Measurements from ENCODE around the gene SP140.

DNA sequence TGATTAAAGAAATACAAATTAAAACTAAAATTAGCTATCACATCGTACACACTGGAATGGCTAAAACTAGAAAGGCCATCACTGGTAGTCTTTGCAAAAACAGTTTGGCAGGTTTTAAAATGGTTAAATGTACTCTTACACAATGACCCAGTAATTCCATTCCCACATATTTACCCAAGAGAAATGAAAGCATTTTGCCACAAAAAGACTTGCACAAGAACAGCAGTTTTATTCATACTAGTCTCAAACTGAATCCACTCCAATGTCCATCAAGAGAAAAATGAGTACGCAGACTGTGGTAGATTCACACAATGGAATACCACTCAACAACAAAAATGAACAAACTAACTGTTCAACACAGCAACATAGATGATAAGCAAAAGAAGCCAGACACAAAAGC lies 130.5 kb downstream of the SP140 start:
- TF ChIP-seq, protein P1, sequence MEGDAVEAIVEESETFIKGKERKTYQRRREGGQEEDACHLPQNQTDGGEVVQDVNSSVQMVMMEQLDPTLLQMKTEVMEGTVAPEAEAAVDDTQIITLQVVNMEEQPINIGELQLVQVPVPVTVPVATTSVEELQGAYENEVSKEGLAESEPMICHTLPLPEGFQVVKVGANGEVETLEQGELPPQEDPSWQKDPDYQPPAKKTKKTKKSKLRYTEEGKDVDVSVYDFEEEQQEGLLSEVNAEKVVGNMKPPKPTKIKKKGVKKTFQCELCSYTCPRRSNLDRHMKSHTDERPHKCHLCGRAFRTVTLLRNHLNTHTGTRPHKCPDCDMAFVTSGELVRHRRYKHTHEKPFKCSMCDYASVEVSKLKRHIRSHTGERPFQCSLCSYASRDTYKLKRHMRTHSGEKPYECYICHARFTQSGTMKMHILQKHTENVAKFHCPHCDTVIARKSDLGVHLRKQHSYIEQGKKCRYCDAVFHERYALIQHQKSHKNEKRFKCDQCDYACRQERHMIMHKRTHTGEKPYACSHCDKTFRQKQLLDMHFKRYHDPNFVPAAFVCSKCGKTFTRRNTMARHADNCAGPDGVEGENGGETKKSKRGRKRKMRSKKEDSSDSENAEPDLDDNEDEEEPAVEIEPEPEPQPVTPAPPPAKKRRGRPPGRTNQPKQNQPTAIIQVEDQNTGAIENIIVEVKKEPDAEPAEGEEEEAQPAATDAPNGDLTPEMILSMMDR (conservative IDR thresholded peaks at IDR 0.05; ENCODE audit: low read depth, low read length) = no peak
- no peak for TF ChIP-seq EZH2 (IDR thresholded peaks at IDR 0.05; ENCODE audit: borderline replicate concordance, low read depth, low read length, poor library complexity, severe bottlenecking)
